Esophagus mucosa (tissue), 1 donor: ENCODE measurements around the gene PIGR. TPM values are rescaled to one million over a fixed set of nuclear protein-coding genes. Genes with fewer than 3 reads are reported as not detected.

ENCODE experiments used
- ATAC-seq: fragments of 200-7000 bp; cut with Tn5 transposase; one replicate; pipeline ENCODE4 v1.9.1; 2020
- total RNA-seq: library from RNA; stranded (reverse); gene quantifications from one replicate; pipeline ENCODE4 v1.2.4, GENCODE V29; 2023
- donor health status: DM: yes; HTN: yes; CAD: no.

PIGR gene, protein sequence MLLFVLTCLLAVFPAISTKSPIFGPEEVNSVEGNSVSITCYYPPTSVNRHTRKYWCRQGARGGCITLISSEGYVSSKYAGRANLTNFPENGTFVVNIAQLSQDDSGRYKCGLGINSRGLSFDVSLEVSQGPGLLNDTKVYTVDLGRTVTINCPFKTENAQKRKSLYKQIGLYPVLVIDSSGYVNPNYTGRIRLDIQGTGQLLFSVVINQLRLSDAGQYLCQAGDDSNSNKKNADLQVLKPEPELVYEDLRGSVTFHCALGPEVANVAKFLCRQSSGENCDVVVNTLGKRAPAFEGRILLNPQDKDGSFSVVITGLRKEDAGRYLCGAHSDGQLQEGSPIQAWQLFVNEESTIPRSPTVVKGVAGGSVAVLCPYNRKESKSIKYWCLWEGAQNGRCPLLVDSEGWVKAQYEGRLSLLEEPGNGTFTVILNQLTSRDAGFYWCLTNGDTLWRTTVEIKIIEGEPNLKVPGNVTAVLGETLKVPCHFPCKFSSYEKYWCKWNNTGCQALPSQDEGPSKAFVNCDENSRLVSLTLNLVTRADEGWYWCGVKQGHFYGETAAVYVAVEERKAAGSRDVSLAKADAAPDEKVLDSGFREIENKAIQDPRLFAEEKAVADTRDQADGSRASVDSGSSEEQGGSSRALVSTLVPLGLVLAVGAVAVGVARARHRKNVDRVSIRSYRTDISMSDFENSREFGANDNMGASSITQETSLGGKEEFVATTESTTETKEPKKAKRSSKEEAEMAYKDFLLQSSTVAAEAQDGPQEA
- total RNA-seq = 35.4 TPM

DNA sequence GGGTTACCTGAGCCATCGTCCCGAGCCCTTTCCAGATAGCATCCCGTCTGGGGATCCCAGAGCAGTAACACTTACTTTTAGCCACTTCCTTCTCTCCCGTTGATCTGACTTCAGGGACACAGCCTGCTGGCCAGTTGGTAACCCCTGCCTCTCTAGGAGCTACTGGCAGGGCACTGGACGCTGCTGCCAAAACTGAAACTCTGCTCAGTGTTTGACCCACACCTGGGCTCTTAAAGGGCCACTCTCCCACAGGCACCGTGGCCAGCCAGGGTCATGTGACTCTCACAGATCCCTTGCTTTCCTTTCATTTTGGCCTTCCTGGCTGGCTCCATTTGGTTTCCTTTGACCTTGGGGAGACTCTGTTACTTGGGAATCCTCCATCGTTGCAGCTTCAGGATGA lies at the start of gene PIGR:
Gene PIGR, minus strand, starts transcription at position 206 of the 400 bp plus-strand sequence. CDS start 5,935 bp downstream, outside the sequence.
- no peak for ATAC-seq

DNA sequence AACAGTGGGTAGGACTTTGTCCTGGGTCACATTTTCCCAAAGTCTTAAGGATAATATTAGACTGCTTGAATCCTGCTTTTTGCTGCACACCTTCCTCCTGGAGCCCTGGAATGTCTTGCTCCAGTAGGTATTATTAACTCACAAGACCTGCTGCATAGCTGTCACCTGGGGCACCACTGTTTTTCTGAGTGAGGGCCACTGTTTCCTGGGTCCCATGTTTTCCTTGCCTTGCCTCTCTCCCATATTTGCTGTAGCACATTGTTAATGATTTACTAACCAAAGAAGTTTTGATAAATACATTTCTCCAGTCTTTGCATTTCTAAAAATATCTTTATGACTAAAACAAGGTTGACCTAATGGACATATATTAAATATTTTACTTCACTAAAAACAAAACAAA lies 46.5 kb upstream of the PIGR start:
- no peak for ATAC-seq

DNA sequence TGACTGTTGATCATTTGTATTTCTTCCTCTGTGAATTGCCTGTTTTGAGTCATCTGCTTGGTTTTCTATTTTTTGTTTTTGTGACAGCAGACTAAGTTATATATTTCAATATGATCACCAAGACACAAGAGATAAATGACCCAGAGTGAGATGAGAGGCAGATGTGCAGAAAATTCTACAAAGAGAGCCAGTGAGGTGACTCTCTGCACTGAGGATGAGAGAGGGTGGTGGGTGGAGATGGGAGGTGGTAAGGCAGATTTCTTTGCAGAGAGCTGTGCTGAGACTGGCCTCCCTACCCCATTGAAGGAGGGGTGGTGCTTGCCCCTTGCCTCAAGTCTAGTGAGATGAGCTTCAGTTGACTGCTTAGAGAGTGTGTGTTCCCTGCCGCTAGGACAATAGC lies 41.6 kb upstream of the PIGR start:
- ATAC-seq = peak; percentile 22

DNA sequence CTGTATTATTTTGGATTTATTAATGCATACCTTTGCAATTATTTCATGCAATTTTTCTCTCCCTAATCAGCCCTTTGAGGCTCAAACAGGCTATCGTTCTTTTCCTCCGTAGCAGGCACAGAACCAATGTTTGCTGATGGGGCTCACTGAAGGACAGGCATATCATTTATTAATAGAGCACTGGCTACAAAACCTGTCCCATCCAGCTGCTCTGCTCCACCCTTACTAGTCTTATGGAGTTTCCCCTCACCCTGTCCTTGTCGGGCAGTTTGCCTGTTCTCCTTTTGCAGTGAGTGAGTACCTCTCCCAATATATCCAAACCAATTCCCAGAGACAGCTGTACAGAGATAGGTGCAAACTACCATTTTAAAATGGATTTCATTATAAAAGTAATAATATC lies 40.6 kb upstream of the PIGR start:
- no peak for ATAC-seq

DNA sequence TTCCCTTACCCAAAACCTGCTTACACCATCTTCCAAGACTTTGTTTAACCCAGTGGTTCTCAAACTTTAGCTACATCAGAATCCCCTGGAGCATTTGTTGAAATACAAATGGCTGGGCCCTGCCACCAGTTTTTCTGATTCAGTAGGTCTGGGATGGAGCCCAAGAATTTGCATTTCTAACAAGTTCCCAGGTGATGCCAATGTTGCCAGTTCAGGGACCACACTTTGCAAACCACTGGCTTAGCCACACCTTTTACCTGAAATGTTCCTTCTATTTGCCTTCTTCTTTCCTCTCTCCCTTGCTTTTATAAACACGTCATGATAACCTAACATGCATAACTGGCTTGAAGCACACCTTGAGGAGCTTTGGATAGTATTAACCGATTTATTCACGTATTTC lies 40.1 kb upstream of the PIGR start:
- ATAC-seq = no peak

DNA sequence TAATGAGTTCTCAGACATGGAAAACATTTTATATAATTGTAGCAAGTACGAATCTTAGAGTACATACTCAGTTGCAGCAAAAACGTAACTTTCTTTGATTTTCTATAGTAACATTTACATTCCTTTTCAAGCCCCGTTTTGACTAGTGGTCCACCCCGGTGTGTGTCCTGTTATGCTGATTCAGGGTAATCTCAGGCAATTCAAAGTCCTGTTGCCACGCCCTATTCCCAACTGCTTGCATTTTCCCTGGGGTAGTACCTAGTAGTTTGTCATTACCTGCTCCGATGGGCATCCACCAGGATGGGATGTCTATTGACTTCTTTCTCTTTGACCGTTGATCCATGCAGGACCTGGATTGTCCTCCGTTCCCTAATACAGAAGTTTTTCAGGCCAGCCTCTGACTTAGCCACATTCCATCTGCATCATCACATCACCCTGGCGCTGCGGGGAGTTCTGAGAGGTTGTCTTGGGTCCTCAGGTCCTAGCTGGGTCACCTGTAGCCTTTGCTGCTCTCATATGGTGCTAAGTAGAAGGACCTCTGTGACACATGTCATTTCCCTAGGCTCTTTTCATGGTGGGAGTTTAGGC lies 39.0 kb upstream of the PIGR start:
- ATAC-seq = no peak

DNA sequence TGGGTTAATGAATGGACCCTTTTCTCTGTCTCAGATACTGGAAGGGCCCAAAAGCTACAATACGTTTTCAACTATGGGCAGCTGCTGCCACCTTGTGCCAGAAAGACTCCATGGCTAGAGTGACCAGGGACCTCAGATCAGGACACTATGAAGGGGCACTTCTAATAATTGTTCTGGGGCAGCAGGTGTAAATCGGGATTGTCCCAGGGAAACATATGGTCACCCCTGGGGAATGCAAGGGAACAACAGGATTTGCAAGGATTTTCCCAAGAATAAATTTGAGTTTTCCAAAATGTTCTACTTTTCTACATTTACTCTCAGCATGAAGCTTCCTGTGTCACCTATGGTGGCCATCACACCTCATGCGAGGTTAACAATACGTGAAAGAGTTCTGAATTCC lies 36.0 kb upstream of the PIGR start:
- ATAC-seq = peak; percentile 71

DNA sequence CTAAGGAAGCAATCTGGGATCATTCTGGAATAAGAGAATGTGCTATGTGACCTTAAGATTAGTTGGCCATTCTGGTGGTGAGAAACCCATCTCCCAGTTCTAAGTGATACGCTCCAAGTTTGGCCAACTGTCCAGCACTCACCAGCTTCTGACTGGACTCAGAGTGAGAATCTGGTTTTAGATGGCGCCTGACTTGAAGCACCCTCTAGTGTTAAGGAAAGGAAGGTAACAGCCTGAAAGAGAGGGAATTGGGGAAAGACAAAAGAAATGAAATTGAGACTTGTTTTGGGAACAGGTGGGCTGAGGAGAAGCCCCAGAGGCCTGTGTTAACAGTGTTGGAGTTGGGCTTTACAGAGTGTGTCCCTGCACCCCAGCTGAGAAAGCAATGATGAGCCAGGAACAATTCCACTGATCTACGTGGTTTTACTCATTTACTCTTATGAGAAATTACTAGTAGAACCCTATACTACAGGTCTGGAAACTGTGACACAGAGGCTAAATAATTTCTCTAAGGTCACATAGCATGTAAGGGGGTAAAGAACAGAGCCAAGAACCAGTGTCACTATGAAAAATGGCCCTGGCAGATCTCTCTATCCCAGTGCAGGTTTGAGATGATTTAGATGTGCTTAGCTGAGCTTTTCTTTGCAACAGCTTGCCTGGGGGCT lies 33.2 kb upstream of the PIGR start:
- peak; percentile 30 for ATAC-seq

DNA sequence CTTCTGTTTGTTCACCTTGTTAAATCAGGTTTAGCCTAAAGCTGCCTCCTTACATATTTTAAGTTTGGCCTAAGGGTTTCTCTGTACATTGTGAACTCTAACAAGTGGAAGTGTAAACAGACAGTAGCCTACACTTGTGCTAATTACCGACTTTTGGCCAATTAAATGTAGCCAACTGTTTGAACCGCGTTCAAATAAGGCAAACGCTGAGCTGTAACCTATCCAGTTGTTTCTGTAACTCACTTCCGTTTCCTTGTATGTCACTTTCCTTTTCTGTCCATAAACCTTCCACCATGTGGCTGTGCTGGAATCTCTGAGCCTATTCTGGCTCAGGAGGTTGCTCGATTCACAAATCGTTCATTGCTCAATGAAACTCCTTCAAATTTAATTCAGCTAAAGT lies 32.0 kb upstream of the PIGR start:
- ATAC-seq = no peak

DNA sequence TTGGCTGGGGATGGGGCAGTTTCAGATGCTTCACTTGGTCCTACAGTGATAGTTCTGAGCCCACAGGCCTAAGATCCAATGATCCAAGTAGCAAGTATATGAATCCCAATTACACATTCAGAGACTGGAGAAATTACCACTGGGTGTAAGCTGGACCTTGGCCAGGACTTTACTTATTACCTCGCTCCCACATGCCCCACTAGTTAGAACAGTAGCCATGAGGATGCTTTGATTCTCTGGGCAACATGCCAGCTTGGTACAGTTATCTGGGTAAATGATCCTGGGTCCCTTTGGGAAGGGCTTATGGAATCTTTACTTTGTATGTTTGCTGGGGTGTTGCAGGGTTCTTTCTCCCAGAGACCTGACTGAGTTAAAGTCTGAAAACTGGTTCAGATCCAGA lies 29.0 kb upstream of the PIGR start:
- no peak for ATAC-seq

DNA sequence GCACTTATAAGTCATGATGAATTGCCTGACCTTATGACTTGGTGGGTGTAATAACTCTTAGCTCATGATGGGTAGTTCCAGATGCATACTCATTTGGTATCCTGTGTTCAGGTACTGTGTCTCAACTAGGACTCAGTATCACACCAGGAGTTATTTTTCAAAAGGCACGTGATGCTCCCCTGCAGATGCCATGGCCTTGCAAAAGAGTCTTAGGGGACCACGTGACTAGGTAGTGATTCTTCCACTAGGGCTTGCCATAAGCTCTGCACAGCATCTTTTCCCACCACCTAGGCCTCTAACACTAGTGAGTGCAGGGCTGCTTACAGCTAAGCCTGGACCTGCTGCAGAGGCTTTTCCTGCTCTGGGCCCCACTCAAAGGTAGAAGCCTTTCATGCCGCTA lies 27.9 kb upstream of the PIGR start:
- ATAC-seq = no peak

DNA sequence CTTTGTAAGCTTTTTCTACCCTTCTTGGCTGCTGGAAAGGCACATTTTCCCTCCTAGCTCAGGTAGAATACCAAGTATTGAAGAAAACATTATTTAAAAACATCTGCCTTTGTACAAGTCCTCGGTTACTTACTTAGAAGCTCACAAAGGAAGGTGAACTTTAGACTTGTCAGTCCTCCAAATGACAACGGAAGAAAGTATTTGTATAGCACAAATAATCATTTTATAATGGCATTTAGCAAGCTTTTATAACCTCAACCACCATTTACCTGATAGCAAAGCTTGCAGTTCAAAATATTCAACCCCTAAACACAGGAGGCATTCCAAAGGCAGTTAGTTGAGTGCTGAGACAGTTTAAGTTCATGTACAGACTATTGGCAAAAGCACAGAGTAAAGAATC lies 26.5 kb upstream of the PIGR start:
- no peak for ATAC-seq

DNA sequence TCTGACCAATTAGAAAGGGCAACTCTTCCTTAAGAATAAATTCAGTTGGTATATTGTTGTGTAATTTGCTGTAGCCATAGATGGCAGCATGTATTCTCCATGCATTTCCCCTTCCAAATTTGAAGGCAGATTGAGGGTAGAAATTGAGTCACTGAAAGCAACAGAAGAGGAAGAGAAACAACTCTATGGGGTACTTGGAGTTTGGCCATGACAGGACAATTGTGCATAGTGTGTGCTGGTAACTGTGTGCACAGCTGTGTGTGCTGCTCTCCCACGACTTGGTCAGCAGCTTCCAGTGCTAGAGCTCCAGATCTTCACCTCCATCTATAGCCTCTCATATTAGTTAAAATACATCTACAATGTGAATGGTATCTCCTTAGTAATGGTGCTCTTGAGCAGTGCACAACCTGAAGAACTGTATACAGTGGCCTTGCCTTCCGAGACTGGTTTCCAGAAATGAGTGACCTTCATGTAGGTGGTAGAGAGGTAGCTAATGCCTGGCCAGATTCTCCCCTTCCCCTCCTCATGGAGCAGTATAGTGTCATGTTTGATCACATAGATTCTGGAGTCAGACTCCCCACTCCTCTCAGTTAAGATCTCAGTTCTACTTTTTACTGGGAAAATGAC lies 24.9 kb upstream of the PIGR start:
- no peak for ATAC-seq

DNA sequence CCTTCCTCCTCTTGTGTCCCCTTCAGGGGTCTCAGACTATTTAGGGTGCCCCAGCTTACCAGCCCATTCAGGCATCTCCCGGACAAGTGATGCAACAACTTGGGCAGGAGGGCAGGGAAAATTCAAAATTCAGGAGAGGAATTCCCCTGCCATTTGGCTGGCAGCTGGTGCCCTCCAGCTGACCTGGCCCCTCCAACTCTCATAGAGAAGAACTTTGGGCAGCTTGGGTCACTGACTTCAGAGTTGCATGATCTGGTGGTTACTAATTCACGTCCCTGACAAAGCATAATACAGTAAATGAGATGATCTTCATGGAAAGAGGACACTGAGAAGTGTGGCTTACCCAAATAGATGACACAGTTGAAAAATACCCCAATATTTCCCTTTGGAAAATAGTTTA lies 24.2 kb upstream of the PIGR start, which contains the start of gene FCAMR:
Gene FCAMR, minus strand, starts transcription at position 15 of the 400 bp plus-strand sequence. CDS start 335 bp downstream, outside the sequence.
- ATAC-seq = no peak

DNA sequence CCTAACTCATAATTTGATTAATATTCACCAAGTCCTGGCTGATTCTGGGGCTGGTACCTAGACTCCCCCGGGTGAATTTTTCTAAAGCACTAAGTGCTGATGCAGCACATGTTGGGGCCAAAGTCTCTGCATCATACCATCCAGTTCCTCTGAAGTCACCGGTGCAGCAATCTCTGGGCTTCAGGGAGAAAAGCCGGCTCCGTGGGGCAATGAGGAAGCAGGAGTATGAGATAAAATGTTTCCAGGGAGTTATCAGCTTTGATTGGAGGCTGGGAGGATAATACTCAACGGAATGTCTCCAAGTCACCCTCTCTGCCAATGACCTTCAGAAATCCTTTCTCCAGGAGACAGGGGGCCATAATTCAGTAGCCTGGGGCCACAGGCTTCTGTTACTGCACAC lies 22.8 kb upstream of the PIGR start:
- ATAC-seq = no peak

DNA sequence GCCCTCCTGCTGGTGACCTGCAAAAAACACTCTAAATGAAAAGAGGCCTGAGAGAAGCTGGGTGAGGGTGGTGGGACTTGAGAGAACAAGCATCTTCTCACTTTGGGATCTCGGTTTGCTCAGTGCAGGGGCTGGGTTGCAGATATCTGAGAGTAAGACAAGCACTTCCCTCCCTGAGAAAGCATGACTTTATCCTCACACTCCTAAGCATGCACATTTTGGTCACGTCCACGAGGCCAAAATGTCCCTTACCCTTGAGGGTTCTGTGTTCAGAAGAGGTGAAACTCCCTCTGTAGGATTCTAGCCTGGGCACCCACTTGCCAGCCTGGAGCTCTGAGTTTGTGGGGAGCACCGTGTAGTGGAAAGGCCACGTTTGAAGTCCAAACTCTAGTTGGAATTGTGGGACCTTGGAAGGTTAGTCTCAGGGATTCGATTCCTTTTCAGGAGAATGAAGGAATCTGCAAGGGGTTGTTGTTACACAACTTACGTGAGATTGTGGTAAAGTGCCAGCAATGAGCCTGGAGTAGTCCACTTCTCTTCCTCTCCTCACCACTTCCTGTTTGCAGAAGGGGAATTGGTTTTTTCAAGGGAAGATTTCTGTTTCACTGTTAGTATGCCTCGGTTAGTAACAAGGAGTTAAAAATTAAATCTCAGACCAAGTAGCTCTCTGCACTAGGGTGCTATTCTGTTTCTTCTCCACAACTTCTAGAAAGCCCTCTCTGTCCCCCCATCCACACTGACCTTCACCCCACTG lies 21.0 kb upstream of the PIGR start:
- ATAC-seq = no peak

DNA sequence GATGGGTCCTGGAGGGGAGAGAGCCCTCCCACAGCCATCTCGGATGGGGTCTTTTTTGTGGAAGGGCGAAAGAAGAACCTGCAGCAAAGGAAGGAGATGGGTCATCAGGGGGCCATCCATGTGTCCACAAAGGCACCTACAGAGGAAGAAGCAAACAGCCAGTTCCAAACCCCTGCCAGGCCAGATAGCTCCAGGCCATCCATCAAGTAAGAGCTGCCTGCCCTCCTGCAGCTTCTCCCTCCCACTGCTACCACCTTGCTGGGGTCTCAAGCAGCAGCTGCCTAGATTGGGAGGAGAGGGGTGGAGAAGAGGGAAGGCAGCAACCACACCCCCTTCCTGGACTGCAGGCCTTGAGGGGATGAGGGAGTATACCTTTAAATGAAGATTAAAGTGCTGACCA lies 19.5 kb upstream of the PIGR start:
- no peak for ATAC-seq

DNA sequence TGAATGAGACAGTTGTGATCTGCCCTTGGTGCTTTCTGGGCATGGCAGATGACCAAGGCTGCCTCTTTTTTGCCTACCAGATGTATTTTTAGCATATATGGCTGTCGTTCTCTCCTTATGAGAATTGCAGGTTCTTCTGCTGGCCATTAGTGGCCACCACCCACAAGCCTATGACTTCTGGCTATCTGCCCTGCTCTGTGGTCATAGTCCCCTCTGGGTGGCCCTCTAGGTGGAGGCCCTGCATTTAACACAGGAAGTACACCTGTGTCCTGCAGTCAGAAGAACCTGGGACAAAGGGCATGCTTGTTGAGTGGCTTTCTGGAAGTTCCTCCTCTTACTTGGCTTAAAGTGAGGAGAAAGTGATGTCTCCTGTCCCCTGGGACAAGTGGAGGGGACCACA lies 17.5 kb upstream of the PIGR start:
- no peak for ATAC-seq

DNA sequence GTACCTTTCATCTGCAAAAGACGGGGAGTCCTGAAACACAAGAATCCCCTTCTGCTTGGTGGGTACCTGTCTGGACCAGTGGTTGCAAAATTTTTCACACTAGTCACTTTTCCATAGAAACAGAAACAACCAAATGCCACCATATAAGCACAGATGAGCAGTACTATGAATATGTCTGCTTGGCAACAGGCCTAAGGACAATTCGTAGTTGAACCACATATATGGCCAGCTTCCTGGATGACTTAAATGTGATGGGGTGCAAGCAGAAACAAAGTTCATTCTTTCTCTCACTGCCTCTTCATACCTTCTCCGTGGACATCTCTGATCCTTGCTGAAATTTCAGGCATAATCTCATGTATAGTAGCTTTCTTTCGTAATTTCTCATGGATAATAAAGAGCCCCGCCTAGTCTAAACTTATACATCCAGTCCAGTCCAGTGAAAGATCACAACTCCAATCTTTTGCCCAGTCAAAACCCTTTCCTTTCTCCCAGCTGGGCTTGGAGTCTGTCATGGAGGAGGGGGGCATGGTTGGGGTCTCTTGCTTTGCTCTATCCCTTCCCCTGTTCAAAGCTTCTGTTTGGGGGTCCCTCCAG lies 16.9 kb upstream of the PIGR start:
- no peak for ATAC-seq

DNA sequence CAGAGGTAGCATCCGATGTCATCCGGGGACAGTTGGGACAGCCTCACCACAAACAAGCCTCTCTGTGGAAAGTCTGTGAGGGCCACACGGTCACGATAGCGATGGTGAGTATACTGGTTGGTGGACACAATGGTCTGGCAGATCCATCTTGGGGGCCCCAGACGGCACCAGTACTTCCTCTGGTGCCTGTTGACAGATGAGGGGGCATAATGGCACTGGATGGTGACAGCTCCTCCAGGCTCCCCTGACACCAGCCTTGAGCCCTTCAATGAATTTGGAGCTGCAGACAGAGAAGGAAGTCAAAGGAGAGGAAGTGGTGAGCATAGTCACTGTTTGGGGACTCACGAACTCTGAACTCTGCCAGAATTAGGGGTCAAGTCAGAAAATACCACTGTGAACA lies 16.0 kb upstream of the PIGR start:
- no peak for ATAC-seq

DNA sequence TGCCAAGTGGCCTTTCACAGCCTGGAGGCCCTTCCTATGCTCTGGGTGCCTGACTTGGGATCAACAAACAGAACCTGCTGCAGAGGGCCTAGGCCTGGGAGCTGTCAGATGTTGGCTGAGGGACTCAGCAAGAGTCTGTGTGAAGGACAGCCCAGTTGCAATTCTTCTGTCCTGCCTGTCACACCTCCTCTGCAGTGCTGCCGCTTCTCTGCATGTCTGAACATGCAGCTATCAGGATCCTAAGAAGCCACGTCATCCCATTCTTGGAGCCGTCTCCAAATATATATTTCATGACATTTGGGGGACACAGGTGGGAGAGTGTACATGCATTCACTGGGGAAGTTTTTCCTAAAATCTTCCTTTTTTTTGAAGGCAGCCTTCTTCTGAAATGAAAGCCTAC lies 15.4 kb upstream of the PIGR start:
- peak; percentile 85 for ATAC-seq
